Adipocyte (in vitro differentiated cells): ENCODE measurements around the gene C22orf31.

ENCODE experiments used
- DNase-seq: peaks from one replicate; pipeline ENCODE4 v3.0.0-alpha.2; 2015; ENCODE audit warnings: low read depth
- H3K27me3 ChIP-seq: replicated peaks from 2 replicates; pipeline ENCODE4 v1.7.0; 2013; ENCODE audit warnings: mild to moderate bottlenecking, low read length, moderate library complexity; ENCODE audit not compliant: control insufficient read depth, insufficient read depth
- H3K36me3 ChIP-seq: 2 replicates; pipeline ENCODE4 v1.7.0; 2013; ENCODE audit warnings: low read length, mild to moderate bottlenecking, moderate library complexity; ENCODE audit not compliant: control insufficient read depth, insufficient read depth, severe bottlenecking
- H3K4me1 ChIP-seq: 2 replicates; pipeline ENCODE4 v1.7.0; 2013; ENCODE audit warnings: mild to moderate bottlenecking, low read length, moderate library complexity; ENCODE audit not compliant: control insufficient read depth, insufficient read depth
- H3K4me3 ChIP-seq: 2 replicates; pipeline ENCODE4 v1.7.0; 2013; ENCODE audit warnings: mild to moderate bottlenecking, low read length, moderate library complexity
- H3K9ac ChIP-seq: 2 replicates; pipeline ENCODE4 v1.7.0; 2013; ENCODE audit warnings: mild to moderate bottlenecking, low read length, moderate library complexity
- H3K9me3 ChIP-seq: 2 replicates; pipeline ENCODE4 v1.7.0; 2013; ENCODE audit warnings: mild to moderate bottlenecking, low read length, moderate library complexity; ENCODE audit not compliant: control insufficient read depth

C22orf31 gene

GRCh38 chr22:29070490-29070889 lies 8.9 kb upstream of the C22orf31 start:
- no peak for DNase-seq
- Histone ChIP-seq H3K9ac (no peak overlapping the region), H3K27me3 (peaks cover 4% of the 10 kb centered on the region), H3K4me3 (no peak overlapping the region), H3K9me3 (no peaks in the 10 kb centered on the region), H3K36me3 (no peaks in the 10 kb centered on the region), H3K4me1 (peaks cover 18% of the 10 kb centered on the region)

GRCh38 chr22:29069463-29069862 lies 7.8 kb upstream of the C22orf31 start:
- Histone ChIP-seq H3K9me3 (no peaks in the 10 kb centered on the region), H3K36me3 (no peaks in the 10 kb centered on the region), H3K4me1 (peaks cover 13% of the 10 kb centered on the region), H3K4me3 (no peak overlapping the region), H3K9ac (no peak overlapping the region), H3K27me3 (peaks cover 4% of the 10 kb centered on the region)
- DNase-seq: no peak

DNA sequence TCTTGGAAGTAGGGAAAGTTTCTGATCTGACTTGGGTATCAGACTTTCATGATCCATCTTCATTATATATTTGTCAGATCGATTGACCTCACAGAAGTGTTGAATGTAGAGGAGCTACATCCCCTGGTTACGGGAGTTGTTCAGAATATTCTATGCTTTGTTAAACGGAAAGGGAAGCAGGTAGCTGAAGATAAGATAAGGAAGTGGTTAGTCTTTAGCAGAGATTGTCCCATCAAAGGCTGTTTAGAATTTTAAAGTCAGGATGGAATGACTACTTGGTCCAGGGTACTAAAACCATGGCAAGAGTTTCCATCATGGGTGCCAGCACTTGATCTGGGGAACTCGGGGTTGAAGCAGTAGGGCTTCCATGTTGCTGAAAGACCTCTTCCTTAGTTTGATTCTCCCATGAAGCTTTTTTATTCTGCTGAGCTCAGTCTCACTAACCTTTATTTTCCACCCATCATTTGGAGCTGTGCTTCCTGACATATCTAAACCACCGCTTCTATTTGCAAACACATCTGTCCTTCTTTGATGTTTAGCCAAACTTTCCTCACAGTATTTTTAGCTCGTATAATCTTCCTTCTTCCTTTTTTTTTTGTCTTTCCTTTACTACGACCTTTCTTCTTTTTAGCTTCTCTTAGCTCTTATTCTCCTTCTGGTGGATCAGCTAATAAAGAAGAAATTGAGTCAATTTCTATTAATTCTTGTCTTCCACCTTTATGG lies 4.0 kb upstream of the C22orf31 start:
- no peak for DNase-seq

GRCh38 chr22:29062286-29062821 lies 723 bp upstream of the C22orf31 start:
- no peak overlapping the region for H3K9ac ChIP-seq
- H3K36me3 ChIP-seq: no peaks in the 10 kb centered on the region
- no peak overlapping the region for H3K4me3 ChIP-seq
- no peak for DNase-seq
- H3K9me3 ChIP-seq: no peaks in the 10 kb centered on the region
- peaks cover 10% of the 10 kb centered on the region for H3K27me3 ChIP-seq
- no peaks in the 10 kb centered on the region for H3K4me1 ChIP-seq

More for the DNA sequence above, 4.0 kb upstream of the C22orf31 start:
- no peak overlapping the region for H3K4me3 ChIP-seq
- no peaks in the 10 kb centered on the region for H3K36me3 ChIP-seq
- peaks cover 10% of the 10 kb centered on the region for H3K27me3 ChIP-seq
- no peak overlapping the region for H3K9ac ChIP-seq
- H3K4me1 ChIP-seq: no peaks in the 10 kb centered on the region
- H3K9me3 ChIP-seq: no peaks in the 10 kb centered on the region

DNA sequence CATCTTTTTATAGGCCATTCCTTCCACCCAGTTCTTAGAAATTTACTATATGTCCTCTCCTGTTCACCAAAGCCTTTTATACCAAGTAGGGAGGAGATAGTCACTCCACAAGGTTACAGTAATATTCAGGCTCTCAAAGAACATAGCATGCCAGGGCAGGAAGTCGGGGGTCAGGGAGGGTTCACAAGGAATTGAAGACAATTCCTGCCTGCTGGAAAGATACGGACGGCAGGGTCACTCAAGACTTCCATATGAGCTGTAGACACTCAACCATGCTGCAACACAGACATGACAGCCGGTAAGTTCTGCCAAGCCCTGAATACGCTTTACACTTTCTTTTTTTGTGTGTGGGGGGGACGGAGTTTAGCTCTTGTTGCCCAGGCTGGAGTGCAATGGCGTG lies 700 bp downstream of the C22orf31 start:
- Histone ChIP-seq H3K36me3 (no peaks in the 10 kb centered on the region), H3K9me3 (no peaks in the 10 kb centered on the region), H3K27me3 (peaks cover 10% of the 10 kb centered on the region), H3K9ac (no peak overlapping the region), H3K4me1 (no peaks in the 10 kb centered on the region), H3K4me3 (no peak overlapping the region)
- no peak for DNase-seq

DNA sequence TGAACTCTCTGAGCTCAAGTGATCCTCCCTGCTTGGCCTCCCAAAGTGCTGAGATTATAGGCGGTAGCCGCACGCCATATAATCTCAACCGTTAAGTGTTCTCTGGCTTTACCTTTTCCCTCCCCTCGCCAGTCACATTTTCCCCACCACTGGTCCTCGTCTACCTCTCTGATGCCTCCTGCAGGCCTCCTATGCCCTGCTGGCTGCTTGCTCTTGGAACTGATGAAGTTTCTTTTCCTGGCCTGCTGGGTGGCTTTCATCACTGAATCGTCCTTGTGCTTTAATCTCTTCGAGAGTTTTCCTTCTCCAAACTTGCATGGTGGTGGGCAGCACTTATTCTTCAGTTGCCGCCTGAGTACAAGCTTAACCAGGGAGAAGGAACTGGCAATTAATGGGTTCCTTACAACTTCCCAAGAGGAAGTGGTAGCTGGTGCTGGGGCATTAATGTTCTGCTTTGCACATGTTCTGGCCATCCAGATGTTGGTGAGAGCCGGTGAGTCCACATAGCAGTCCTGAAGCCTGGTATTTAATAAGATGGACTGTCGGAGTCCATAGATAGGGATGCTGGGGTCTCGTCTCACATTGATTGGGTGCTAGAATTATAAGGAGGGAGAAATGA lies 1.3 kb downstream of the C22orf31 start:
- H3K9me3 ChIP-seq: no peaks in the 10 kb centered on the region
- H3K4me1 ChIP-seq: no peaks in the 10 kb centered on the region
- no peak overlapping the region for H3K9ac ChIP-seq
- H3K36me3 ChIP-seq: no peaks in the 10 kb centered on the region
- H3K27me3 ChIP-seq: peaks cover 10% of the 10 kb centered on the region
- no peak for DNase-seq
- no peak overlapping the region for H3K4me3 ChIP-seq

- Histone ChIP-seq H3K9me3 (no peaks in the 10 kb centered on the region), H3K36me3 (no peaks in the 10 kb centered on the region)
- DNase-seq: no peak
Measured at GRCh38 chr22:29056472-29056871, 5.2 kb downstream of the C22orf31 start.

GRCh38 chr22:29055192-29055830 lies 6.3 kb downstream of the C22orf31 start:
- Histone ChIP-seq H3K9me3 (no peaks in the 10 kb centered on the region), H3K4me1 (no peaks in the 10 kb centered on the region), H3K36me3 (no peaks in the 10 kb centered on the region), H3K9ac (no peak overlapping the region), H3K27me3 (peaks cover under 1% of the 10 kb centered on the region), H3K4me3 (no peak overlapping the region)
- no peak for DNase-seq

More at GRCh38 chr22:29056472-29056871, 5.2 kb downstream of the C22orf31 start:
- H3K4me3 ChIP-seq: no peak overlapping the region
- H3K9ac ChIP-seq: no peak overlapping the region
- peaks cover 3% of the 10 kb centered on the region for H3K27me3 ChIP-seq
- no peaks in the 10 kb centered on the region for H3K4me1 ChIP-seq

- H3K36me3 ChIP-seq: peaks cover 4% of the 10 kb centered on the region
- no peaks in the 10 kb centered on the region for H3K4me1 ChIP-seq
- no peak overlapping the region for H3K4me3 ChIP-seq
- no peaks in the 10 kb centered on the region for H3K9me3 ChIP-seq
- H3K27me3 ChIP-seq: no peaks in the 10 kb centered on the region
- H3K9ac ChIP-seq: no peak overlapping the region
- no peak for DNase-seq
Measured at GRCh38 chr22:29054251-29054767, 7.3 kb downstream of the C22orf31 start.

DNA sequence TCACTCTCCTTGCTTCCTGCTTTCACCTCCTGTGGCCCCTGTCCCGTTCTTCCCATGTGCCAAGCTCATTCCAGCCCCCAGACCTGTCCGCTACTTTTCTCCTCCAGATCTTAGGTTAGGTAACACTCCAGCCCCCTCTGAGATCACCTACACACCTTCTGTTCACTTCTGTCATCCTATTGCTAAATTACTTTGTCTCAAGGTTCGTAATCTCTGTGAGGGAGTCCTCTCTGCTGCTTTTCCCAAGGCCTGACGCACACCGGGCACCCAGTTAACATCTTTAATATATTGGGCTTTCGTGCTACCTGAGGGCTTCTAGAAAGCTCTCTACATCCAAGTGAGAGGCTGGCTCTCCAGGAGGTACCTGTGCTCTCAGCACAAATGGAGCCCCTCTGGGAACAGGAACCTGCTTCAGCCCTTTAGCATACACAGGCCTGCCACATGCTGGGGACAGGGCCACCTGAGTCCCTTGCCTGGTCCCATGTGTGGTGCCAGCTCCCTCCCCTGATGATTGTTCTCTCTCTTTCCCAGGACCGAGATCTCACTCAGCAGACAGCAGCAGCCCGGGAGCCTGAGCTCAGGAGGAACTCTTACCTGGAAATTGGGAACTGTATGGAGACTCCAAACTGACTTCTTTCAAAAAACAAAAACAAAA lies 8.5 kb downstream of the C22orf31 start:
- Histone ChIP-seq H3K27me3 (no peaks in the 10 kb centered on the region), H3K36me3 (peaks cover 11% of the 10 kb centered on the region), H3K9me3 (no peaks in the 10 kb centered on the region), H3K4me3 (no peak overlapping the region), H3K9ac (no peak overlapping the region), H3K4me1 (no peaks in the 10 kb centered on the region)
- DNase-seq: no peak

DNA sequence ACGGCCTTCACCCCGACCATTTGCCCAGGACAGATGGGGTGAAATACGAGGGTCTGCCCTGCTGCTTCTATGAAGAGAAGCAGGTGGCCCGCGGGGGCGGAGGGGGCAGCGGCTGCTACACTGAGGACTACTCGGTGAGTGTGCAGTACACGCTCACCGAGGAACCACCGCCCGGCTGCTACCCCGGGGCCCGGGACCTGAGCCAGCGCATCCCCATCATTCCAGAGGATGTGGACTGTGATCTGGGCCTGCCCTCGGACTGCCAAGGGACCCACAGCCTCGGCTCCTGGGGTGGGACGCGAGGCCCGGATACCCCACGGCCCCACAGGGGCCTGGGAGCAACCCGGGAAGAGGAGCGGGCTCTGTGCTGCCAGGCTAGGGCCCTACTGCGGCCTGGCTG lies 11.2 kb downstream of the C22orf31 start:
- DNase-seq: no peak
- H3K4me1 ChIP-seq: no peaks in the 10 kb centered on the region
- H3K4me3 ChIP-seq: no peak overlapping the region
- H3K9ac ChIP-seq: no peak overlapping the region
- H3K9me3 ChIP-seq: no peaks in the 10 kb centered on the region
- H3K36me3 ChIP-seq: peaks cover 23% of the 10 kb centered on the region
- no peaks in the 10 kb centered on the region for H3K27me3 ChIP-seq
